NT2/D1 (cell line): ENCODE results near the gene KCNH2.

Source experiments
- SUZ12 ChIP-seq: IDR thresholded peaks from 2 replicates; pipeline ENCODE4 v1.6.1; 2011; ENCODE audit not compliant: insufficient read length, insufficient read depth; ENCODE audit errors: extremely low read depth
- YY1 ChIP-seq: IDR thresholded peaks from 2 replicates; pipeline ENCODE4 v1.6.1; 2011; ENCODE audit not compliant: insufficient read length, insufficient read depth
- ZNF274 ChIP-seq: IDR thresholded peaks from 2 replicates; pipeline ENCODE4 v1.6.1; 2011; ENCODE audit warnings: mild to moderate bottlenecking, low read depth, low read length

DNA sequence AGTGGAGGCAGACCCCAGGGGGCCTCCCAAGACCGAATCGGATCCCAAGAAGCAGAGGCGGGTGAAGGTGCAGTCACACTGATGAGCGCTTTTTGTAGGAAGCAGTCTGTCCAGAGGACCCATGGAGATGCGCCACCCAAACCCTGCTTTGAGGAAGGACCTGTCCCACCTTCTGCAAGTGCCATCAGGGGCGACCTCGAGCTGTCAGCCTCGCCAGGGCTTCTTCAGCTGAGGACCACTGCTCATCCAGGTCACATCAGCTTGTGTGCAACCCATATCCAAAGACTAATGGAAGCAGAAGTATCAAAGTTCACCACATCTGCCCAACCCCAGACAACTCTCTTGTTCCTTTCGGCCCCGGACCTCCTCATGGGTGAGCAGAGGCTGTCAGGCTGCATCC lies 61.5 kb downstream of the KCNH2 start:
- TF ChIP-seq YY1 = no peak
- no peak for TF ChIP-seq ZNF274
- no peak for TF ChIP-seq SUZ12
